ENCODE results near the gene AGAP1.

- TF ChIP-seq CTCF (IDR thresholded peaks at IDR 0.05) (no peak), POLR2A (IDR thresholded peaks at IDR 0.05) (no peak)
These were observed 64.1 kb downstream of the AGAP1 start for GRCh38 chr2:235557903-235558302.
